Measurements from ENCODE around the gene APOL3. TPM values are rescaled to one million over a fixed set of nuclear protein-coding genes. Genes with fewer than 3 reads are reported as not detected.

Gene APOL3
- total and polyA plus RNA-seq, 10 of the 15 experiments (the other 5 are each of a cell fraction or from before 2014, with no cell fraction given): 6.9 to 66.8 (median 48.5) TPM

DNA sequence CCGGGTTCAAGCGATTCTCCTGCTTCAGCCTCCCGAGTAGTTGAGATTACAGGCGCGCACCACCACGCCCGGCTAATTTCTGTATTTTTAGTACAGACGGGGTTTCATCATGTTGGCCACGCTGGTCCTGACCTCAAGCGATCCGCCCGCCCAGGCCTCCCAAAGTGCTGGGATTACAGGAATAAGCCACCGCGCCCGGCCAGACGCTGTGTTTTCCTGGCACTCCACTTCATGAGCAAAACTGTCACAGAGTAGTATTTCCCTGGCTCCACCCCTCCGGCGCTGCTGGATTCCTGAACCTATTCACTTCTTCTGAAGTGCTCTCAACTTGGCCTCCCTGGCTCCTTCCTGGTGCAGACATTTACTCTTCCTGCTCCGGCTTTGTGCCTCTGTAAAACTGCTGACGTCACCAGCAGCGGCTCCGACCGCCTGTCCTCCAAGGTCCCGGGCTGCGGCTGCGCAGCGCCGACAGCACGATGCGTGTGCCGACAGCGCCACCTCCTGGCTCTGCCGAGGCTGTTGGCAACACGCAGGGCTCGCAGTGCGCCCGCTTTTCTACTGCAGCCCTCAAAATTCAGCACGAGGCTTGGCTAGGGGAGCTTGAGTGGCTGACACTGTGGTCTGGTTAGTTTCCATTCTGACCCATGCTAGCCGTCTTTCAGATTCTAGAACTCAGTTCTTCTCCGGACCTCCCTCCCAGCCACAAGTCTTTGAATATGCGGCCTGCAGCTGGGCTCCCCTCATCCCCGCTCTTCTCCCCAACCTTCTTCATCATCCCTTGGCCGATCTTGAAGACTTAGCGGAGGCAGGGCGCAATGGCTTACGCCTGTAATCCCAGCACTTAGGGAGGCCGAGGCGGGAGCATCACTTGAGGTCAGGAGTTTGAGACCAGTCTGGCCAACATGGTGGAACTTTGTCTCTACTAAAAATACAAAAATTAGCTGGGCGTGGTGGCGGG, 36.6 kb downstream of the APOL3 start (continued):
- TF ChIP-seq, protein P1, sequence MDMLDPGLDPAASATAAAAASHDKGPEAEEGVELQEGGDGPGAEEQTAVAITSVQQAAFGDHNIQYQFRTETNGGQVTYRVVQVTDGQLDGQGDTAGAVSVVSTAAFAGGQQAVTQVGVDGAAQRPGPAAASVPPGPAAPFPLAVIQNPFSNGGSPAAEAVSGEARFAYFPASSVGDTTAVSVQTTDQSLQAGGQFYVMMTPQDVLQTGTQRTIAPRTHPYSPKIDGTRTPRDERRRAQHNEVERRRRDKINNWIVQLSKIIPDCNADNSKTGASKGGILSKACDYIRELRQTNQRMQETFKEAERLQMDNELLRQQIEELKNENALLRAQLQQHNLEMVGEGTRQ (IDR thresholded peaks at IDR 0.05; ENCODE audit: borderline replicate concordance, low read depth, low read length): no peak
- TF ChIP-seq, protein P2, sequence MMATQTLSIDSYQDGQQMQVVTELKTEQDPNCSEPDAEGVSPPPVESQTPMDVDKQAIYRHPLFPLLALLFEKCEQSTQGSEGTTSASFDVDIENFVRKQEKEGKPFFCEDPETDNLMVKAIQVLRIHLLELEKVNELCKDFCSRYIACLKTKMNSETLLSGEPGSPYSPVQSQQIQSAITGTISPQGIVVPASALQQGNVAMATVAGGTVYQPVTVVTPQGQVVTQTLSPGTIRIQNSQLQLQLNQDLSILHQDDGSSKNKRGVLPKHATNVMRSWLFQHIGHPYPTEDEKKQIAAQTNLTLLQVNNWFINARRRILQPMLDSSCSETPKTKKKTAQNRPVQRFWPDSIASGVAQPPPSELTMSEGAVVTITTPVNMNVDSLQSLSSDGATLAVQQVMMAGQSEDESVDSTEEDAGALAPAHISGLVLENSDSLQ (IDR thresholded peaks at IDR 0.05): no peak
- no peak for TF ChIP-seq CBX3 (IDR thresholded peaks at IDR 0.05; ENCODE audit: borderline replicate concordance, low read depth)
- no peak for TF ChIP-seq KDM1A (IDR thresholded peaks at IDR 0.05; ENCODE audit: borderline replicate concordance)
- TF ChIP-seq, protein P3, sequence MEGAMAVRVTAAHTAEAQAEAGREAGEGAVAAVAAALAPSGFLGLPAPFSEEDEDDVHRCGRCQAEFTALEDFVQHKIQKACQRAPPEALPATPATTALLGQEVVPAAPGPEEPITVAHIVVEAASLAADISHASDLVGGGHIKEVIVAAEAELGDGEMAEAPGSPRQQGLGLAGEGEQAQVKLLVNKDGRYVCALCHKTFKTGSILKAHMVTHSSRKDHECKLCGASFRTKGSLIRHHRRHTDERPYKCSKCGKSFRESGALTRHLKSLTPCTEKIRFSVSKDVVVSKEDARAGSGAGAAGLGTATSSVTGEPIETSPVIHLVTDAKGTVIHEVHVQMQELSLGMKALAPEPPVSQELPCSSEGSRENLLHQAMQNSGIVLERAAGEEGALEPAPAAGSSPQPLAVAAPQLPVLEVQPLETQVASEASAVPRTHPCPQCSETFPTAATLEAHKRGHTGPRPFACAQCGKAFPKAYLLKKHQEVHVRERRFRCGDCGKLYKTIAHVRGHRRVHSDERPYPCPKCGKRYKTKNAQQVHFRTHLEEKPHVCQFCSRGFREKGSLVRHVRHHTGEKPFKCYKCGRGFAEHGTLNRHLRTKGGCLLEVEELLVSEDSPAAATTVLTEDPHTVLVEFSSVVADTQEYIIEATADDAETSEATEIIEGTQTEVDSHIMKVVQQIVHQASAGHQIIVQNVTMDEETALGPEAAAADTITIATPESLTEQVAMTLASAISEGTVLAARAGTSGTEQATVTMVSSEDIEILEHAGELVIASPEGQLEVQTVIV (IDR thresholded peaks at IDR 0.05; ENCODE audit: borderline replicate concordance, partially characterized antibody): no peak
- TF ChIP-seq RFX5 (IDR thresholded peaks at IDR 0.05; ENCODE audit: low read depth, low read length): 0 out of 2 replicates have a peak, but pooled peaks have one; percentile 54
- no peak for TF ChIP-seq KAT2A (conservative IDR thresholded peaks at IDR 0.05; ENCODE audit: control insufficient read depth, low read depth, low read length)
- TF ChIP-seq ASH2L (IDR thresholded peaks at IDR 0.05; ENCODE audit: borderline replicate concordance, low read depth): no peak
- no peak for TF ChIP-seq MEF2A (IDR thresholded peaks at IDR 0.05; ENCODE audit: insufficient read depth, low read depth, low read length)
- TF ChIP-seq TCF12 (IDR thresholded peaks at IDR 0.05; ENCODE audit: low read depth, low read length): 0 out of 2 replicates have a peak, but pooled peaks have one; percentile 24
- TF ChIP-seq ESRRA (IDR thresholded peaks at IDR 0.05; ENCODE audit: low read length): peak; percentile 78; the same call in 1 of the 2 replicates
- TF ChIP-seq ZNF24 (IDR thresholded peaks at IDR 0.05): no peak
- no peak for TF ChIP-seq POLR2AphosphoS5 (IDR thresholded peaks at IDR 0.05; ENCODE audit: low read length)
- TF ChIP-seq TCF7 (IDR thresholded peaks at IDR 0.05; ENCODE audit: borderline replicate concordance): no peak
- TF ChIP-seq RELA (IDR thresholded peaks at IDR 0.05; ENCODE audit: borderline replicate concordance, partially characterized antibody): no peak
- TF ChIP-seq SMC3 (IDR thresholded peaks at IDR 0.05; ENCODE audit: borderline replicate concordance, low read length): peak; percentile 93
- peak; percentile 46; the same call in 1 of the 2 replicates for TF ChIP-seq IRF4 (IDR thresholded peaks at IDR 0.05; ENCODE audit: low read depth, low read length)
- TF ChIP-seq HCFC1 (IDR thresholded peaks at IDR 0.05; ENCODE audit: low read length): no peak
- no peak for TF ChIP-seq ZNF274 (IDR thresholded peaks at IDR 0.05; ENCODE audit: insufficient read depth, insufficient read length)
- peak; percentile 95 for TF ChIP-seq ATF7 (IDR thresholded peaks at IDR 0.05; ENCODE audit: low read depth)
- TF ChIP-seq, protein P4, sequence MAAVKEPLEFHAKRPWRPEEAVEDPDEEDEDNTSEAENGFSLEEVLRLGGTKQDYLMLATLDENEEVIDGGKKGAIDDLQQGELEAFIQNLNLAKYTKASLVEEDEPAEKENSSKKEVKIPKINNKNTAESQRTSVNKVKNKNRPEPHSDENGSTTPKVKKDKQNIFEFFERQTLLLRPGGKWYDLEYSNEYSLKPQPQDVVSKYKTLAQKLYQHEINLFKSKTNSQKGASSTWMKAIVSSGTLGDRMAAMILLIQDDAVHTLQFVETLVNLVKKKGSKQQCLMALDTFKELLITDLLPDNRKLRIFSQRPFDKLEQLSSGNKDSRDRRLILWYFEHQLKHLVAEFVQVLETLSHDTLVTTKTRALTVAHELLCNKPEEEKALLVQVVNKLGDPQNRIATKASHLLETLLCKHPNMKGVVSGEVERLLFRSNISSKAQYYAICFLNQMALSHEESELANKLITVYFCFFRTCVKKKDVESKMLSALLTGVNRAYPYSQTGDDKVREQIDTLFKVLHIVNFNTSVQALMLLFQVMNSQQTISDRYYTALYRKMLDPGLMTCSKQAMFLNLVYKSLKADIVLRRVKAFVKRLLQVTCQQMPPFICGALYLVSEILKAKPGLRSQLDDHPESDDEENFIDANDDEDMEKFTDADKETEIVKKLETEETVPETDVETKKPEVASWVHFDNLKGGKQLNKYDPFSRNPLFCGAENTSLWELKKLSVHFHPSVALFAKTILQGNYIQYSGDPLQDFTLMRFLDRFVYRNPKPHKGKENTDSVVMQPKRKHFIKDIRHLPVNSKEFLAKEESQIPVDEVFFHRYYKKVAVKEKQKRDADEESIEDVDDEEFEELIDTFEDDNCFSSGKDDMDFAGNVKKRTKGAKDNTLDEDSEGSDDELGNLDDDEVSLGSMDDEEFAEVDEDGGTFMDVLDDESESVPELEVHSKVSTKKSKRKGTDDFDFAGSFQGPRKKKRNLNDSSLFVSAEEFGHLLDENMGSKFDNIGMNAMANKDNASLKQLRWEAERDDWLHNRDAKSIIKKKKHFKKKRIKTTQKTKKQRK (IDR thresholded peaks at IDR 0.05; ENCODE audit: low read depth, low read length): no peak
- TF ChIP-seq, protein P5, sequence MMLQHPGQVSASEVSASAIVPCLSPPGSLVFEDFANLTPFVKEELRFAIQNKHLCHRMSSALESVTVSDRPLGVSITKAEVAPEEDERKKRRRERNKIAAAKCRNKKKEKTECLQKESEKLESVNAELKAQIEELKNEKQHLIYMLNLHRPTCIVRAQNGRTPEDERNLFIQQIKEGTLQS (IDR thresholded peaks at IDR 0.05; ENCODE audit: borderline replicate concordance, extremely low read depth, low read depth, low read length): peak; percentile 51; the same call in 1 of the 2 replicates
